Measurements from ENCODE around the gene ZACN.
"Not testable (repeated sequence)": the region's sequence is repeated elsewhere in the genome, so short reads cannot be mapped to it uniquely, and the experiment has no call there.

Gene ZACN

DNA sequence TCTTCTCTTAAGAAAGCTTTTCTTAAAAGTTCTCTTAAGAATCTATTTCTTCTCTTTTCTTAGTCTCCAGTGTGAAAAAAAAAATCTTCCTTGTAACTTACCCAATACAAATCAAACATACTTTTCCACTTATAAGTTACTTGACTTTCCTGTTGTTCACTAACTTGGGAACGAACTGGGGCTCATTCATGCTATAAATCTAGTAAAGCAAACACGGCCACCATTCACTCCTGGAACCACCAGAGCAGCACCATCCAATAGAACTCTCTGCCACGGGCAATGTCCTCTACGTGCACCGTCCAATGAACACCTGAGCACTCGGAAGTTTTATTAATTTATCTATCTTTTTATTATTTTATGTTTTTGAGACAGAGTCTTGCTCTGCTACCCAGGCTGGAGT is 27.4 kb upstream of the ZACN start:
- H3K4me3 ChIP-seq (ENCODE audit: low read length) = no peak overlapping the region
- DNase-seq (ENCODE audit: low read depth, low spot score) = no peak

DNA sequence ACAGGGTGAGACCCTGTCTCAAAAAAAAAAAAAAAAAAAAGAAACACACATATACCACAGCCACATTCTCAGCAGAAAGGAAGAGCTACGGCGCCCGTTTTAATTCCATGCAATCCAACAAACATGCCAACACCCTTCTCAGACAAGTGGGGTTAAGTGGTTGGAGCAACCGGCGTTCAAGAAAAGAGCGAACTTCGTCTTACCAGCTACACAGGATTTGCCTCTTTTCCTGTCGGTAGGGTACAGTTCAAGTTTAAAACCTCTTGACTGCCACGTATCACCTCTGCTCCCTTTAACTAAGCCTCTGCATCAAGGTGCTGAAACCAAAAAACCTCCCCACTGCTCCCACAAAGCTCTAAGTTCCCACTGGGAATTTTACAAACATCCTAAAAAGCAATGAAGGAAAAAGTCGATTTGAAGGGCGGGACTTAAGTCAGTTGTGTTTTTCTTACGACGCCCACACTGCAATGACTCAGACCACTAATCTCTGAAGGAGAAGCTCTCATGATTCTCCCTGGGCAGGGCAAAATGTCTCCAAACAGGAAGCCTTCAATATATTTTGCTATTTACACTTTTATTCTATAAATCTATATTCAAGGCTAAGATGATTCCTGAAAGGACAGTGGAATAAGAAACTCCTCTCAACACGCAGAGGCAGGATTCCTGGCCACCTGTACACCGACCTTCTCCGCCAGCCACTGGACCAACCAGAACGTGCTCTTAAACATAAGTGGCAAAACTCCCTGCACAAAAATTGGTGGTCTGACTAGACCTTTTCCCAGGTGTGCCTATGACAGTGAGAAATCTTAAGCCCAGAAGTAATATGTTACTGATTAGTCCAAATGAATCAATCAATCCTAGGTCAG is 25.5 kb upstream of the ZACN start:
- no peak overlapping the region for H3K4me3 ChIP-seq (ENCODE audit: low read length)

DNA sequence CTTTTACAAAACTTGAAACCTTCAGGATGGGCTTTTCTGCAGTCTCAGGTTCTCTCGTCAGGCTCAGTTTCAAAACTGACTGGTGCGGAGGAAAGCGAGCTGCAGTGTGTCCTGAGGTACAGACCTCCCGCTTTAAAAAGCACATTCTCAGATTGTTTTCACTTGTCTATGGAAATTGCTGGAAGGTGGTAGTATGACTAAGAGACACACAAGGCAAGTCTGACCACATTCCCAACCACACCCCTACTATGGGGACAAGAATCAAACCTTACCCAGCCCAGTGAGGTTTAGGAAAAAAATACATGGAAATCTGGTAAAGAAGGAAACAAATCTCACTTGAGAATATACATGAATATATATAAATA is 24.9 kb upstream of the ZACN start:
- DNase-seq (ENCODE audit: low read depth, low spot score) = no peak
- no peak overlapping the region for H3K4me3 ChIP-seq (ENCODE audit: low read length)

More for the DNA sequence above, 25.5 kb upstream of the ZACN start:
- DNase-seq (ENCODE audit: low read depth, low spot score) = no peak

DNA sequence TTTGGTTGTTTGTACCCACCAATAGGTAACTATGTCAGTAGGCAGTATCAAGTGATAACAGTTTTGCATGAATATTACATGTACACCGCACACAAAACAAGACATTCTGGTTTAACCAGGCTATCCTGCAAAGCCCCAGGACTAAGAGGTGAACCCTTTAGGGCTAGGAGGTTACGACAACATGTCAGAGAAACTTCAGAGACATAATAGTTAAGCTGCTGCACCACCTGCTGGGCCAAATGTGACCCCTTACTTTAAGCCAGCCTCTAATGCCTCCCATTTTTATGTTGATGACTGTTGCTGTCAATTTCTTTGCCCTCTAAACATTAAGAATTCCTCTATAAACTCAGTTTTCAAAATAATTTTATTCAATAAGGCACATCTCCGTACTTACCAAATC is 22.1 kb upstream of the ZACN start:
- H3K4me3 ChIP-seq (ENCODE audit: low read length) = no peak overlapping the region
- DNase-seq (ENCODE audit: low read depth, low spot score) = no peak

DNA sequence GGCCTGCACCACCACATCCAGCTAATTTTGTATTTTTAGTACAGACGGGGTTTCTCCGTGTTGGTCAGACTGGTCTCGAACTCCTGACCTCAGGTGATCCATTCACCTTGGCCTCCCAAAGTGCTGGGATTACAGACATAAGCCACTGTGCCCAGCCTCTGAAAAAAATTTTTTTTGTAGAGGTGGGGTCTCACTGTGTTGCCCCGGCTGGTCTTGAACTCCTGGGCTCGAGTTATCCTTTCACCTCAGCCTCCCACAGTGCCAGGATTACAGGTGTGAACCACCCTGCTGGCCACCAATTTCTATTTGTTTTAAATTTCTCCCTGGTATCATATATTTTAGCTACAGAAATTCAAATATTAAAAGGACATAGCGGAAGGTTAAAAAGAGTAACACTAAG is 20.7 kb upstream of the ZACN start:
- H3K4me3 ChIP-seq (ENCODE audit: low read length); DNase-seq (ENCODE audit: low read depth, low spot score): not testable (repeated sequence)

DNA sequence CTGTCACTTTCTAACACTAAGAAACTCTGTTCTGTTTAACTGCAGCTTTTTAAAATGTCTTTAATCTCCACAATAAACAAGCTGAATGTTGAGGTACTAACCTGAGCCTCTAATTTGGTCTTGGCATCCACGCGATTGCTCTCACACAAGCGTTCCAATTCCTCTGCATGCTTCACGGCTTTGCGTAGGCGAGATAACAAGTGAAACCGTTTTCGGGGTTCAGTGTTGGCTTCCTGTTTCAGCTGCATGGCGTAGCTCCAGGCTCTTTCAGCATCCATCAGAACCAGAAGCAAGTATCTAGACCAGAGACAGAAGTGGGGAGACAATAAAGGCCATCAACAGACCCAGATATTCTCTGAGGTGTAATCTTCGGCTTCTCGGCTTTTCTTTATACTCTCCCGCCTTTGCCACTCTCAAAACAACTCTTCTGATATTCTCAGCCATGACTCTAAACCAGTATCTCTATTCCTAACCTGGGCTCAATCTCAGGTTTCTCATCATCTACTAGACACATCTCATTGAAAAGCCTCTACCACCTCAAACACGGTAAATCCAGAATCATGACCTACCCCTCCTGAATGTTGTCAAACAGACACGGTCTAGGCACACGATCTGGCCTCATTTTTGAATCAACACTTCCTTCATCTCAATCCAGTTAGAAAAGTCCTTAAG is 15.0 kb upstream of the ZACN start:
- DNase-seq (ENCODE audit: low read depth, low spot score) = no peak
- H3K4me3 ChIP-seq (ENCODE audit: low read length) = no peak overlapping the region

DNA sequence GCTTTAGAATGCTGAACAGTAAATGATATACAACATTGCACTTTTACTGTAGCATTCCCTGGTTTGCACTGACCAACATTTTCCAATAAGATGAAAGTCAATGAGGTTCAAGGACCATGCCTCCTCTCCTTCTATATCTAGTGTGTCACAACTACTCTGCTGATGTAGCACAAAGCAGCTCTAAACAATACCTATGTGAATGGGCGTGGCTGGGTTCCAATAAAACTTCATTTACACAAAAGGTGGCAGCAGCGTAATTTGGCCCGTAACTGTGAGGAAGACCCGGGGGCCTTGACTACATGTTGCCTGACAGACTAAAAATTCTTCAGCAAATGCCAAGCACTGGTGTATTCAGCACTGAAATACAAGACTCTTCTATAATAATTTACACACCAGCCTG is 13.2 kb upstream of the ZACN start:
- H3K4me3 ChIP-seq (ENCODE audit: low read length) = no peak overlapping the region
- no peak for DNase-seq (ENCODE audit: low read depth, low spot score)

DNA sequence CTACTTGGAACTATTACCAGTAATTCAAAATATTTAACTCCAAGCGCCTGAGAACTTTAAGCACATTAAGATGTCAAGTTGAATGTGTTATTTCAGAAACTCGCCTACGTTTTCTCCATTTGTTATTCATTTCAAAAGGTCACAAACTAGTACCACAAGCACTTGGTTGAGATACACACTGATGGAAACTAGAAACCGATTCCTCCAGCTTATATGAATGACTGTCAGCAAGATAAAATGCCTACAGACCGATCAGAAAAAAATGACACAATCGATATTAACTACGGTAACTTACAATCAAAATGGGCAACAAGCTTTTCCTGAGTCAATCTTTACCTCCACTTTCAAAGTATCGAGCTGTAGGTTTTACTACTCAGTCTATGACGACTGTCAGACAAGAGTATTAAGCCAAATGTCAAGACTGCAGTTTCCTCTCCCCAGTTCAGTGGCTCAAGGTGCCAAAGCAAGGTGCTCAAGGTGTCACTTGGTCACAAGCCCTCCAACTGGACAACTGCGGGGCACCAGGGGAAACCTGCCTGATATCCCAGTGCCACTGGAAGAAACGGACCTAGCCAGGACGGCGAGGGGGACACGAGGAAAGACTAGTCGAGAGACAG is 7.3 kb upstream of the ZACN start:
- DNase-seq (ENCODE audit: low read depth, low spot score) = no peak
- H3K4me3 ChIP-seq (ENCODE audit: low read length) = peak overlapping the region; percentile 69

DNA sequence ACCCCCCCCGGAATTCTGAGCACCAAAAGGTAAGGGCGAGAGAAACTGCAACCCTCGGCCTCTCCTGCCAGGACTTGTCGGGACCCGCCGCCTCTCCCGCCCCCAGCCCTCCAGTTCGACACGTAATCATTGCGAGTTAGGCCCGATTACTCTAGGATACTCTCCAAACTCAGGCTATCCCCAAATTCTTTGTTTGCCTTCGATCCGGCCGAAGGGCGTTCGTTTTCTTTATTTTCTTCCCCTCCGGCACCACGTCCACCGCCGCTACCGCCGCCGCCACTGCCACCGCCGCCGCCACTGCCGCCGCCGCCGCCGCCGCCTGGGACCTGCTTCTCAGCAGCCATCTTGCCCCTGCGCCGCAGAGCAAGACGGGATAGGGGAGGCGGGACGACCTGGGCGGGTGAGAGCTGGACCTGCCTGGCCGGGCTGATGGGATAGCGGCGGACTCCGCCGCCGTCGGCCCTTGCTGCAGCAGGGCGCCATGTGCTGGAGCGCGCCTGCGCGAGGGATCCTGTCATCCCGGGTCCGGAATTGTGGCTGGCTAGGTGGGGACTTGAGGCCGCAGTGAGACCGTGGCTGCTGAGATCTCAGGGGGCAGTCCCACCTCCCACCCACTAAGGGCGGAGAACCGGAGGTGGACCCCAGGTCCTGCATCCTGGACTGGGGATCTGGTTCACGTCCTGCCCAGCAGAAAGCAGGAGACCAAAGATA is 6.7 kb upstream of the ZACN start, which contains the start of gene SRP68:
SRP68 (minus strand) TSS at position 370 of the 711 bp plus-strand sequence; CDS start at position 344, 26 bp downstream.
- peak within 1 kb of the TSS; percentile 69 for H3K4me3 ChIP-seq (ENCODE audit: low read length)
- DNase-seq (ENCODE audit: low read depth, low spot score) = peak; percentile 83

DNA sequence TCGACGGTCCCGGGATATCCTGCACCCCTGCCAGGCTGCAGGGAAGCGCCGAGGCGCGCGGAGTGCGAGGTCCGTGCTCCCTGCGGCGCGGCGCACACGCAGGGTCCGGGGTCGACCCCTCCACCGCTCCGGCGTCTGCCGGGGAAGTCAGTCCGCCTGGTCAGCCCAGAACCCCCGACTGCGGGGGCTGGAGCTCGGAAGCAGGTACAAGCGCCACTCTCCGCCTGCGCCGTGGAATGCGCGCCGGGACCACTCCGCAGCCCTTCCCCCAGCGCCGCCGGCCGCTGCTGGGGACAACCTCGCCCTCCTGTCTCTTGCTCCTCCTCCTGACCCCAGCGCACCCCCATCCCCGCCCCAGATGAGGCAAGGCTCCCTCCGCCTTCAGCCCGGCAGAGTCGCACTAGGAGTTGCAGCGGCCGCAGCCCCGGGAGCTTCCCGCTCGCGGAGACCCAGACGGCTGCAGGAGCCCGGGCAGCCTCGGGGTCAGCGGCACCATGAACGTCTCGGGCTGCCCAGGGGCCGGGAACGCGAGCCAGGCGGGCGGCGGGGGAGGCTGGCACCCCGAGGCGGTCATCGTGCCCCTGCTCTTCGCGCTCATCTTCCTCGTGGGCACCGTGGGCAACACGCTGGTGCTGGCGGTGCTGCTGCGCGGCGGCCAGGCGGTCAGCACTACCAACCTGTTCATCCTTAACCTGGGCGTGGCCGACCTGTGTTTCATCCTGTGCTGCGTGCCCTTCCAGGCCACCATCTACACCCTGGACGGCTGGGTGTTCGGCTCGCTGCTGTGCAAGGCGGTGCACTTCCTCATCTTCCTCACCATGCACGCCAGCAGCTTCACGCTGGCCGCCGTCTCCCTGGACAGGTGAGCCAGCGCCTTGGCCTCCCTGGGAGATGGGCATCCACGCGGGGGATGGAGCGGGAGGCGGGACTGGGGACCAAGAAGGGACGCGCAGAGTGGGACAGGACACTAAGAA is 4.3 kb upstream of the ZACN start, which contains the start of gene GALR2:
GALR2 (plus strand) TSS at position 392 of the 974 bp plus-strand sequence; CDS start at position 495, 103 bp downstream.
- no peak within 1 kb of the TSS for H3K4me3 ChIP-seq (ENCODE audit: low read length)
- DNase-seq (ENCODE audit: low read depth, low spot score) = no peak

DNA sequence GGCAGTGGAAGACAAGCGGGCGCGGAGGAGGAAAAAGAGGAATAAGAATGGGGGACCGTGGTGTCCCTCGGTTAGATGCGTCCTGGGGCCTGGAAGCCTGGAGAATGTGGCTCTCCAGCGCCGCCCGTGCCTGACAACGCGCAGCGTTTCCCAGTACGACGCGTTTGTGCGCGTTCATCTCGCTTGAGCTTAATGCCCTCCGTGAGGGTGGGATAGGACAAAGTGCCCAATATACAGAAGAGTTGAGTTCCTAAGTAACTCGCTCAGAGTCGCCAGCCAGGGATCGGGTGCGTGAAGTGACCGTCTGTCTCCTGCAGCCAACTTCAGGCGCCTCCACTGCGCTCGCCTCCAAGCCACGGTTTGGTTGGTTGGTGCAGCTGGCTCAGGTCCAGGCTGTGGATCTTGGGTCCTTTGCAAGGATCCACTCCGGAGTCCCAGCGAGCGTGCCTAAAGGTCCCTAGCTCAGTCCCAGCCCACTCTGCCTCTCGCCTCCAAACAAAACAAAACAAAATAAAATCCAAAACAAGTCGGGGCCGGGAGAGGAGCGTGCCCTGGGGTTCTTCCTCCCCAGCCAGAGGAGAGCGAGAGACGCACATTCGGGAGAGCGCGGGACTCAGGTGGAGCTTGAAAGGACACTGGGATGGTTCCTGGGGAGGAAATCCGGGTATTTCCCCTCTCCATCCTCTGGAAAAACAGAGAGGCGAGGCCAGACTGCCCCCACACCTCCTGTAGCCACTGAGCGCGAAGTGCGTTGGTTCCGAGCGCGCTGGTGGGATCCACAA is 3.4 kb upstream of the ZACN start:
- no peak overlapping the region for H3K4me3 ChIP-seq (ENCODE audit: low read length)
- no peak for DNase-seq (ENCODE audit: low read depth, low spot score)

DNA sequence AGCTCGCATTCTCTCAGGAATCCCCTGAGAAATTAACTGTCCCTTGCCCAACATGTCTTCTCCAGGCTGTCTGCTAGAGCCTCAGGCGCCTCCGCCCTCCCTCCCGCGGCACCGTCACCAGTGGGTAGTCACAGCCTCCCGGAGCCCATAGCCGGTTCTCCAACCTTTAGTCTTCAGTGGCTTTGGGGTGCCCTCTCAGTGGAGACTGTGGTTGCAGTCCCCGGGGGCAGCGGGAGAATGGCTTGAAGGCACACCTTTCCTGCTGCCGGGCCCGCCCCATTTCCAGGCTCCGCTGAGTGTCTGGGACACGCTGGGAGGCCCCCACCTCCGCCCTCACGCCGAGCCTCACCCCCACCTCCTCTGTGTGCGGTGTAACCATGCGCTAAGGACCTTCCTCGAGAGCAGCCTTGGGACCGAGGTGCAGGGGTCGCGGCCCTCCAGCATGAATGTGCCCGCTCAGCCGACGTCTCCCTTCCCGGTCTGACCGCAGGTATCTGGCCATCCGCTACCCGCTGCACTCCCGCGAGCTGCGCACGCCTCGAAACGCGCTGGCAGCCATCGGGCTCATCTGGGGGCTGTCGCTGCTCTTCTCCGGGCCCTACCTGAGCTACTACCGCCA is 2.7 kb upstream of the ZACN start:
- H3K4me3 ChIP-seq (ENCODE audit: low read length) = no peak overlapping the region
- DNase-seq (ENCODE audit: low read depth, low spot score) = no peak

DNA sequence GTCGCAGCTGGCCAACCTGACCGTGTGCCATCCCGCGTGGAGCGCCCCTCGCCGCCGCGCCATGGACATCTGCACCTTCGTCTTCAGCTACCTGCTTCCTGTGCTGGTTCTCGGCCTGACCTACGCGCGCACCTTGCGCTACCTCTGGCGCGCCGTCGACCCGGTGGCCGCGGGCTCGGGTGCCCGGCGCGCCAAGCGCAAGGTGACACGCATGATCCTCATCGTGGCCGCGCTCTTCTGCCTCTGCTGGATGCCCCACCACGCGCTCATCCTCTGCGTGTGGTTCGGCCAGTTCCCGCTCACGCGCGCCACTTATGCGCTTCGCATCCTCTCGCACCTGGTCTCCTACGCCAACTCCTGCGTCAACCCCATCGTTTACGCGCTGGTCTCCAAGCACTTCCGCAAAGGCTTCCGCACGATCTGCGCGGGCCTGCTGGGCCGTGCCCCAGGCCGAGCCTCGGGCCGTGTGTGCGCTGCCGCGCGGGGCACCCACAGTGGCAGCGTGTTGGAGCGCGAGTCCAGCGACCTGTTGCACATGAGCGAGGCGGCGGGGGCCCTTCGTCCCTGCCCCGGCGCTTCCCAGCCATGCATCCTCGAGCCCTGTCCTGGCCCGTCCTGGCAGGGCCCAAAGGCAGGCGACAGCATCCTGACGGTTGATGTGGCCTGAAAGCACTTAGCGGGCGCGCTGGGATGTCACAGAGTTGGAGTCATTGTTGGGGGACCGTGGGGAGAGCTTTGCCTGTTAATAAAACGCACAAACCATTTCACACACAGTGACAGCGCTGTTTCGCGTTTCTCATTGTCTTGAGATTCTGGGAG is 2.0 kb upstream of the ZACN start:
- H3K4me3 ChIP-seq (ENCODE audit: low read length) = no peak overlapping the region
- DNase-seq (ENCODE audit: low read depth, low spot score) = no peak

DNA sequence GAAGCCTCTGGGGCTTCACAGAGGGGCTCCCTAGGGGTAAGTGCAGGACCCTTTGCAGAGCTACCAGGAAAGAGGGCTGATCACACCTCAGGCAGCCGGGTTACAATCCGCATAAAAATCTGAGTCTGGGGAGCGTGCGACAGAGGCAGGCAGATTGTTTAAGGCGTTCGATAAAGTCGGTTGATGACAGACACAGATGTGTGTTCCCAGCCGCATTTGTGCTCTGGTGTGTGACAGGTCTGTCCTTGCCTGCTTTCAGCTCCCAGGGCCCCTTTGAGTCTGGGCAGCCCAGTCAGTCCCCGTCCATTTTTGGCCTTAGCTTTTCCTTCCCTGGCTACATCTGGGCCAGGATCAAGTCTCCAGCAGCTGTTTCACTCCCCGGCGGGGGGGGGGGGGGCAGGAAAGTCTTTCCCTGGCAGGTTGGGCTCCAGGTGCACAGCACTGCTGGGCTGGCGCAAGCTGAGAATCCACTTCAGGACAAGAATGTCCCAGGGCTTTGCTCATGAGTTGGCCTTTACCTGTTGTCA is 1.3 kb upstream of the ZACN start:
- no peak overlapping the region for H3K4me3 ChIP-seq (ENCODE audit: low read length)
- DNase-seq (ENCODE audit: low read depth, low spot score) = no peak

DNA sequence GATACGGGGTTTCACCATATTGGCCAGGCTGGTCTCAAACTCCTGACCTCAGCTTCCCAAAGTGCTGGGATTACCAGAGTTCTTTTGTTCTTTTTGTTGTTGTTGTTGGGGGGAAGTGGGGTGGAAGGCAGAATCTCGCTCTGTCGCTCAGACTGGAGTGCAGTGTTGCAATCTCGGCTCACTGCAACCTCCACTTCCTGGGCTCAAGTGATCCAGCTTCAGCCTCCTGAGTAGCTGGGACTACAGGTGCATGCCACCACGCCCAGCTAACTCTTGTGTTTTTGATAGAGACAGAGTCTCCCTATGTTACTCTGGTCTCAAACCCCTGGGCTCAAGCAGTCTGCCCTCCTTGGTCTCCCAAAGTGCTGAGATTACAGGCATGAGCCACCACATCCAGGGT is 612 bp upstream of the ZACN start:
- DNase-seq (ENCODE audit: low read depth, low spot score); H3K4me3 ChIP-seq (ENCODE audit: low read length): not testable (repeated sequence)

DNA sequence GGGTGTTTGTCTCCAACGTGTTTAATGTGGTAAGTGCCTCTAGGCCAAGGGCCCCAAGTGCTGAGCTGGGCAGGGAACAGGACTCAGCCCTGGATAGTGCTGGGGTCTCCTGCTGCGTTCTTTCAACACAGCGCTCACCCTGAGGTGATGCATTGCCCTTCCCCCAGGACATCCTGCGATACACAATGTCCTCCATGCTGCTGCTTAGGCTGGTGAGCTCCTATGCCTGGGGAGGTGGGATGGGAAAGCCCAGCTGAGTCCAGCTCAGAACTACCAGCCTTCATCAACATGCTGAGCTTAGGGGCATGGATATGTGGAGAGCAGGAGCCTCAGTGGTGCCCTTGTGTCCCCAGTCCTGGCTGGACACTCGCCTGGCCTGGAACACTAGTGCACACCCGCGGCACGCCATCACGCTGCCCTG is 563 bp downstream of the ZACN start:
- H3K4me3 ChIP-seq (ENCODE audit: low read length) = no peak overlapping the region
- no peak for DNase-seq (ENCODE audit: low read depth, low spot score)

Measured in Jurkat, Clone E6-1 (cell line).